Thyroid gland (tissue), 4 donors: Measurements from ENCODE around the gene BARX1.
A peak's percentile ranks its signal among the peaks of the same experiment; 100 is the strongest.

Experiments used
- POLR2A ChIP-seq, 2 donors: fragments of 450-650 bp; IDR thresholded peaks; one replicate each; pipeline ENCODE4 v1.6.1; 2017; ENCODE audit warnings: antibody characterized with exemption in 2 of 2, mild to moderate bottlenecking in 2 of 2, moderate library complexity in 1 of 2
- TF ChIP-seq, protein P1 (sequence below), 6 experiments: fragments of 200-600 bp in 3 of 6; fragments of 450-650 bp in 3 of 6; sonication (generic) in 3 of 6; IDR thresholded peaks; one replicate each; pipeline ENCODE4 v1.5.1; 2016 to 2019; ENCODE audit warnings: antibody characterized with exemption in 6 of 6, mild to moderate bottlenecking in 2 of 6, inconsistent platforms in 1 of 6, moderate library complexity in 1 of 6

DNA sequence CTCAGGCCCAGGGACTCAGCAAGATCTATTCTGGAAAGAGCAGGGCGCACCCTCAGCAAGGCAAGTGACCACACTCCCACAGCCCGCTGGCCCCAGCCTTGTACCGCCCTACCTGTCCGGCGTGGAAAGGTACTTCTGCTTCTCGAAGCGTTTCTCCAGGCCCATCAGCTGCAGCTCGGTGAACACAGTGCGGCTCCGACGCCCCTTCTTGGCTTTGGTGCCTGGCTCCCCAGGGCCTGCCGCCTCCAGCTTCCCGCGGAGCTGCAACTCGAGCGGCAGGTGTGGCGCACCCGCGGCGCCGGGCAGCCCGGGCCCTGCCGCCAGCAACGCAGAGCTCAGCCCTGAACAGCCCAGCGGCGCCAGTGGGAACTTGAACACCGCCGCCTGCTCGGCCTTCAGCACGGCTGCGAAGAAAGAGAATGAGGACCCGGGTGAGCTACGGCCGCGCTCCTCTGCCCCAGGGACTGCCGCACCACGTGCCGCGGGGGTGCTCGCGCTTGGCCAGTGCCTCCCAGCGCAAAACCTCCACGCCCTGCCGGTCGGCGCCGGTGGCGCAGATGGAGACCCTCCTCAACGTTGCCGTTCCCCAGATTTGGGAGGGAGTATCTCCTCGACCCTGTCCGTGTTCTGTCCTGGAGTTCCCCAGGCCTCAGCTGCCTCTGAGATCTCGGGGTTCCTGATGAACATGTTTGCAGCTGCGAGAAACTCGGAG is 2.2 kb downstream of the BARX1 start:
- TF ChIP-seq POLR2A (IDR thresholded peaks at IDR 0.05): no peak
- TF ChIP-seq, protein P1, sequence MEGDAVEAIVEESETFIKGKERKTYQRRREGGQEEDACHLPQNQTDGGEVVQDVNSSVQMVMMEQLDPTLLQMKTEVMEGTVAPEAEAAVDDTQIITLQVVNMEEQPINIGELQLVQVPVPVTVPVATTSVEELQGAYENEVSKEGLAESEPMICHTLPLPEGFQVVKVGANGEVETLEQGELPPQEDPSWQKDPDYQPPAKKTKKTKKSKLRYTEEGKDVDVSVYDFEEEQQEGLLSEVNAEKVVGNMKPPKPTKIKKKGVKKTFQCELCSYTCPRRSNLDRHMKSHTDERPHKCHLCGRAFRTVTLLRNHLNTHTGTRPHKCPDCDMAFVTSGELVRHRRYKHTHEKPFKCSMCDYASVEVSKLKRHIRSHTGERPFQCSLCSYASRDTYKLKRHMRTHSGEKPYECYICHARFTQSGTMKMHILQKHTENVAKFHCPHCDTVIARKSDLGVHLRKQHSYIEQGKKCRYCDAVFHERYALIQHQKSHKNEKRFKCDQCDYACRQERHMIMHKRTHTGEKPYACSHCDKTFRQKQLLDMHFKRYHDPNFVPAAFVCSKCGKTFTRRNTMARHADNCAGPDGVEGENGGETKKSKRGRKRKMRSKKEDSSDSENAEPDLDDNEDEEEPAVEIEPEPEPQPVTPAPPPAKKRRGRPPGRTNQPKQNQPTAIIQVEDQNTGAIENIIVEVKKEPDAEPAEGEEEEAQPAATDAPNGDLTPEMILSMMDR (IDR thresholded peaks at IDR 0.05): peak in 1 of 6 experiments; percentile 8
